Prostate gland (tissue), 2 donors: ENCODE measurements around the gene DEPDC4. TPM values are rescaled to one million over a fixed set of nuclear protein-coding genes. Genes with fewer than 3 reads are reported as not detected.

Experiments used
- DNase-seq: peaks from one replicate; pipeline ENCODE4 v3.0.0-alpha.2; 2019; ENCODE audit warnings: low spot score
- H3K27ac ChIP-seq, 2 donors: fragments of 200-600 bp; sonication (generic); 2 replicates each; pipeline ENCODE4 v1.5.1; 2017 to 2019
- H3K27me3 ChIP-seq: fragments of 200-600 bp; sonication (generic); replicated peaks from 2 replicates; pipeline ENCODE4 v1.5.1; 2019; ENCODE audit not compliant: insufficient read depth
- H3K36me3 ChIP-seq, 2 donors: fragments of 200-600 bp; sonication (generic); 1 replicate in 1 of 2; 2 replicates in 1 of 2; pipeline versions ENCODE4 v1.5.1 to v1.8.1; 2017 to 2019
- H3K4me1 ChIP-seq: fragments of 200-600 bp; sonication (generic); replicated peaks from 2 replicates; pipeline ENCODE4 v1.5.1; 2019
- H3K4me3 ChIP-seq, 2 donors: fragments of 200-600 bp; sonication (generic); 2 replicates each; pipeline ENCODE4 v1.5.1; 2017 to 2019
- H3K9me3 ChIP-seq: fragments of 200-600 bp; sonication (generic); 2 replicates; pipeline ENCODE4 v1.5.1; 2017
- CTCF ChIP-seq, 4 experiments: fragments of 200-600 bp in 2 of 4; fragments of 450-650 bp in 2 of 4; sonication (generic) in 2 of 4; IDR thresholded peaks; 1 replicate in 3 of 4; 2 replicates in 1 of 4; pipeline ENCODE4 v1.5.1; 2016 to 2019; ENCODE audit warnings: antibody characterized with exemption in 4 of 4, mild to moderate bottlenecking in 2 of 4, moderate library complexity in 2 of 4
- POLR2A ChIP-seq: fragments of 450-650 bp; IDR thresholded peaks from one replicate; pipeline ENCODE4 v1.6.1; 2016; ENCODE audit warnings: antibody characterized with exemption, mild to moderate bottlenecking
- POLR2AphosphoS5 ChIP-seq: sonication (generic); formaldehyde crosslinking; IDR thresholded peaks from one replicate; pipeline ENCODE4 v1.6.1; 2017; ENCODE audit warnings: antibody characterized with exemption
- WGBS: methylation state at CpG from one replicate; pipeline ENCODE4 v1.1.5; 2018; 5-methylcytosine and 5-hydroxymethylcytosine counted together
- intact Hi-C: fragments of 100-400 bp; cut with DNase I; formaldehyde crosslinking; loops from one replicate; pipeline ENCODE4 v1.14.2; 2022
- total RNA-seq, 2 donors: library from RNA; depleted of rRNA; stranded (reverse); fragments of >200 nt; gene quantifications; one replicate each; pipeline ENCODE4 v1.1.0, GENCODE V29; 2016

DEPDC4 gene
- total RNA-seq, 2 donors from 2014 or later: 5.5 to 18.0 TPM

GRCh38 chr12:100258127-100258526 lies 8.8 kb downstream of the DEPDC4 start:
- Histone ChIP-seq H3K36me3 (no peaks in the 10 kb centered on the region), H3K9me3 (no peaks in the 10 kb centered on the region), H3K27ac (no peak overlapping the region), H3K4me3 (no peak overlapping the region), H3K4me1 (no peaks in the 10 kb centered on the region), H3K27me3 (no peaks in the 10 kb centered on the region)
- DNase-seq: no peak
- WGBS: 97% methylated on average over 1 of the region's 1 CpG
- intact Hi-C loops: no loop called here
- TF ChIP-seq POLR2A (no peak), POLR2AphosphoS5 (no peak), CTCF (IDR thresholded peaks at IDR 0.05) (no peak)

DNA sequence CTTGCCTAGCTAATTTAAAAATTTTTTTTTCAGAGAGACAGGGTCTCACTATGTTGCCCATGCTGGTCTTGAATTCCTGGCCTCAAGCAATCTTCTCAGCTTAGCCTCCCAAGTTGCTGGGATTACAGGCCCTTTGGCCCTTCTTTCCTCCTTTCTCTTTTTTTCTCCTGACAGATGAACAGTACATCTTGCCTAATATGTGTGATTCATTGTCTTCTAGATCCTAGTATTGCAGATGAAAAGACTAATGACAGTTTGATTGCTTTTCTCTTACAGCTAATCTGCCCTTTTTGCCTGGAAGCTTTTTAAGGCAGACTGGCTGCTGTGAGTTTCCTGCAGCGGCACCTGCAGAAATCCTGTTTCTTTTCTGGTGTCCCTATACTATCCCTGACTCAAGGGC lies 12.0 kb downstream of the DEPDC4 start:
- intact Hi-C loops: no loop called here
- WGBS: 85% methylated on average over 1 of the region's 1 CpG
- no peak for DNase-seq
- Histone ChIP-seq H3K9me3 (no peaks in the 10 kb centered on the region), H3K36me3 (no peaks in the 10 kb centered on the region), H3K4me1 (no peaks in the 10 kb centered on the region), H3K27ac (no peak overlapping the region), H3K27me3 (no peaks in the 10 kb centered on the region), H3K4me3 (no peak overlapping the region)
- TF ChIP-seq CTCF (IDR thresholded peaks at IDR 0.05) (no peak), POLR2AphosphoS5 (no peak), POLR2A (no peak)

GRCh38 chr12:100253437-100253836 lies 13.4 kb downstream of the DEPDC4 start:
- intact Hi-C loops: no loop called here
- DNase-seq: no peak
- no peaks in the 10 kb centered on the region for H3K27me3 ChIP-seq
- no peaks in the 10 kb centered on the region for H3K36me3 ChIP-seq
- H3K4me1 ChIP-seq: no peaks in the 10 kb centered on the region
- H3K9me3 ChIP-seq: no peaks in the 10 kb centered on the region
- H3K27ac ChIP-seq: no peak overlapping the region
- no peak for TF ChIP-seq POLR2A
- H3K4me3 ChIP-seq: no peak overlapping the region
- 94% methylated on average over 1 of the region's 1 CpG for WGBS

GRCh38 chr12:100251917-100252316 lies 15.0 kb downstream of the DEPDC4 start:
- peak; percentile 28 for DNase-seq

GRCh38 chr12:100249941-100250340 lies 16.9 kb downstream of the DEPDC4 start:
- Histone ChIP-seq H3K27ac (no peak overlapping the region), H3K9me3 (no peaks in the 10 kb centered on the region), H3K4me3 (no peak overlapping the region), H3K4me1 (no peaks in the 10 kb centered on the region), H3K27me3 (no peaks in the 10 kb centered on the region), H3K36me3 (no peaks in the 10 kb centered on the region)
- DNase-seq: no peak
- intact Hi-C loops: no loop called here
- TF ChIP-seq POLR2A: no peak
- TF ChIP-seq POLR2AphosphoS5: no peak
- TF ChIP-seq CTCF (IDR thresholded peaks at IDR 0.05): no peak
- WGBS: 88% methylated on average over 7 of the region's 7 CpGs

More at GRCh38 chr12:100251917-100252316, 15.0 kb downstream of the DEPDC4 start:
- Histone ChIP-seq H3K36me3 (no peaks in the 10 kb centered on the region), H3K4me3 (no peak overlapping the region), H3K27me3 (no peaks in the 10 kb centered on the region), H3K4me1 (no peaks in the 10 kb centered on the region), H3K9me3 (no peaks in the 10 kb centered on the region), H3K27ac (no peak overlapping the region)
- intact Hi-C loops: no loop called here
- TF ChIP-seq CTCF (IDR thresholded peaks at IDR 0.05) (no peak), POLR2A (no peak), POLR2AphosphoS5 (no peak)
- WGBS: 34% methylated on average over 2 of the region's 2 CpGs
